Astrocyte of the cerebellum (primary cell): ENCODE data around the gene ZNF148.

Source experiments
- DNase-seq: peaks from one replicate; pipeline ENCODE4 v3.0.0-alpha.2; 2011; ENCODE audit warnings: low read depth
- H3K4me3 ChIP-seq: 2 replicates; pipeline ENCODE4 v1.5.1; 2011; ENCODE audit warnings: mild to moderate bottlenecking, low read depth, low read length, moderate library complexity
- in situ Hi-C: cut with HindIII; loops from 2 replicates; pipeline ENCODE4 v1.10.0; 2017; ENCODE audit warnings: low sequenced_read_pairs
- TF ChIP-seq, protein P1 (sequence below): IDR thresholded peaks from 2 replicates; pipeline ENCODE4 v1.5.1; 2012; ENCODE audit warnings: low read length, low read depth, moderate library complexity, mild to moderate bottlenecking; ENCODE audit errors: missing control alignments

Gene ZNF148

DNA sequence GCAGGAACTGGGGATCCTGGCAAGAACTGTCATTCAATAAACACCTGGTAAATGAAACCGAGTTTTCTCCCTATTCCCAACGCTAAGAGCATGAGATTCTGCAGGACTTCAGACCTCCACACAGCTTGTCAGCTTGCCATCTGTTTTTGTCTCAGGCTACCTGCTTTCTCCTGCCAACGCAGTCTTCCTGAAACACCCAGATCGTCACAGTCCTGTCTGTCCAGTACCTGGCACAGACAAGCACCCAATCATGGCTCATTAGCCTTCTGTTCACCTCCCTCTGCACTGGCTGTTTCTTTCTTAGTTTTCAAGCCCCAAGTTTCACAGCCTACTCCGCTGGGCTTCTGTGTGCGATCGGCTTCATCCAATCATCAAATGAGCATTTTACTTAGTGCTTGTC is 167.6 kb downstream of the ZNF148 start:
- H3K4me3 ChIP-seq, result no peak overlapping the region
- in situ Hi-C loops, result no loop called here
- DNase-seq, result no peak
- TF ChIP-seq, protein P1, sequence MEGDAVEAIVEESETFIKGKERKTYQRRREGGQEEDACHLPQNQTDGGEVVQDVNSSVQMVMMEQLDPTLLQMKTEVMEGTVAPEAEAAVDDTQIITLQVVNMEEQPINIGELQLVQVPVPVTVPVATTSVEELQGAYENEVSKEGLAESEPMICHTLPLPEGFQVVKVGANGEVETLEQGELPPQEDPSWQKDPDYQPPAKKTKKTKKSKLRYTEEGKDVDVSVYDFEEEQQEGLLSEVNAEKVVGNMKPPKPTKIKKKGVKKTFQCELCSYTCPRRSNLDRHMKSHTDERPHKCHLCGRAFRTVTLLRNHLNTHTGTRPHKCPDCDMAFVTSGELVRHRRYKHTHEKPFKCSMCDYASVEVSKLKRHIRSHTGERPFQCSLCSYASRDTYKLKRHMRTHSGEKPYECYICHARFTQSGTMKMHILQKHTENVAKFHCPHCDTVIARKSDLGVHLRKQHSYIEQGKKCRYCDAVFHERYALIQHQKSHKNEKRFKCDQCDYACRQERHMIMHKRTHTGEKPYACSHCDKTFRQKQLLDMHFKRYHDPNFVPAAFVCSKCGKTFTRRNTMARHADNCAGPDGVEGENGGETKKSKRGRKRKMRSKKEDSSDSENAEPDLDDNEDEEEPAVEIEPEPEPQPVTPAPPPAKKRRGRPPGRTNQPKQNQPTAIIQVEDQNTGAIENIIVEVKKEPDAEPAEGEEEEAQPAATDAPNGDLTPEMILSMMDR, result no peak

DNA sequence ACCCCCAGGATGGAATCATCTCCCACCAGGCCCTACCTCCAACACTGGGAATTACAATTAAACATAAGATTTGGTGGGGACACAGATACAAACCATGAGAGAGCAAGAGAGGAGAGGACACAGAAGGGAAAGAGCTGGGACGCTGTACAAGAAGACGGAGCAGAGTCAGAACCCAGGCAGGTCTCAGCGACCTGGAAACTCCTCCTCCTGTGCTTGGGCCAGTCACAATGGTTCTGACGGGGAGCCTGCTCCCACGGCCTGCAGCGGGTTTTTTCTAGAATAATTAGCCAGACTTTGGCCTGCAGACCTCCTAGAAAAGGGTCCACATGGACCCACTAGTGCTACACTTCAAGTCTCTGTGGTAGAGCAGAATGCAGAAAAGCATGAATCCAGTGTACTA is 168.2 kb downstream of the ZNF148 start:
- in situ Hi-C loops, result no loop called here

DNA sequence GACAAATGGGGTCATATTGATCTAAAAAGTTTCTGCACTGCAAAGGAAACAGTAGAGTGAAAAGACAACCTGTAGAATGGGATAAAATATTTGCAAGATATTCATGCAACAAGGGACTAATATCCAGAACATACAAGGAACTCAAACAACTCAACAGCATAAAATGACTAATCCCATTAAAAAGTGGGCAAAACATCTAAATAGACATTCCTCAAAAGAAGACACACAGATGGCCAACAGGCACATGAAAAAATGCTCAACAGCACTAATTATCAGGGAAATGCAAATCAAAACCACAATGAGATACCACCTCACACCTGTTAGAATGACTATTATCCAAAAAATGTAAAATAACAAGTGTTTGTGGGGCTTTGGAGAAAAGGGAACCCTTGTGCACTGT is 171.4 kb downstream of the ZNF148 start:
- in situ Hi-C loops, result no loop called here
- no peak overlapping the region for H3K4me3 ChIP-seq
- no peak for DNase-seq
- TF ChIP-seq, protein P1, result no peak

More for the DNA sequence above, 168.2 kb downstream of the ZNF148 start:
- no peak overlapping the region for H3K4me3 ChIP-seq
- TF ChIP-seq, protein P1, result no peak
- DNase-seq, result no peak

DNA sequence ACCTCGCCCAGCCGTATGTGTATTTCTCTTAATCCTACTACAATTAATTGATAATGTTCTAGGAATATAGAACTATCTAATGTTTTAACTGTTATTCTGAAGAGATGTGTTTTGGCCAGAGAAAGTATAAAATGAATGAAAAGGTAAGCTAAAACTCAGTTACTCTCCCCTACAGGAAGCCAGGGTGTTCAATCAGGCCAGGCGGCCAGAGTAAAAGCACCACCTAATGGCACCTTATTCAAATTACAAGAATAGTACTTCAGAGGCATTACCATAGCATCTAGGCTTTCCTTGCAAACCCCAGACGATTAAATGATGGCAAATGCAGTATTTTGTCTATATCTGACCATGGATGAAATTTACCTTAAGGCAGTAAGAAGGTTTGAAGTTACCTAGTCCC is 172.9 kb downstream of the ZNF148 start:
- TF ChIP-seq, protein P1, result peak; percentile 17
- in situ Hi-C loops, result no loop called here
- DNase-seq, result no peak
- H3K4me3 ChIP-seq, result no peak overlapping the region

DNA sequence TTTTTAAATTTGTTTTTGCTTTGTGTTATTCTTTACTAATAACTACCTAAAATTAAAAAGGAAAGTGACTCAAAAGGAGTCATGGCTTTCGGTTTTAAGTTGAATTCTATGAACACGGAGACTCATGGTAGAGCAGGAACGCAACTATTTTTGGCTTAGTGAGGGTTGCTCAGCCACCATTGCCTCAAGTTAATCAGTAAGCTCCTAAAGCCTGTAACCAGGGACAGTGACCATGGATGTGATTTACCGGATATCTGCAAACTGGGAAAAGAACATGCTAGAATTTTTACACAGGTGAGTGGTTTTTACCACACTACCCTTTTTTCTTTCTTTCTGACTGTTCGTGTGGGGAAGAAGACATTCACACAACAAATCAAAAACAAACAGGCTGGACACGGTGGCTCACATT is 174.4 kb downstream of the ZNF148 start:
- no peak for DNase-seq
- TF ChIP-seq, protein P1, result no peak
- in situ Hi-C loops, result no loop called here
- H3K4me3 ChIP-seq, result no peak overlapping the region

DNA sequence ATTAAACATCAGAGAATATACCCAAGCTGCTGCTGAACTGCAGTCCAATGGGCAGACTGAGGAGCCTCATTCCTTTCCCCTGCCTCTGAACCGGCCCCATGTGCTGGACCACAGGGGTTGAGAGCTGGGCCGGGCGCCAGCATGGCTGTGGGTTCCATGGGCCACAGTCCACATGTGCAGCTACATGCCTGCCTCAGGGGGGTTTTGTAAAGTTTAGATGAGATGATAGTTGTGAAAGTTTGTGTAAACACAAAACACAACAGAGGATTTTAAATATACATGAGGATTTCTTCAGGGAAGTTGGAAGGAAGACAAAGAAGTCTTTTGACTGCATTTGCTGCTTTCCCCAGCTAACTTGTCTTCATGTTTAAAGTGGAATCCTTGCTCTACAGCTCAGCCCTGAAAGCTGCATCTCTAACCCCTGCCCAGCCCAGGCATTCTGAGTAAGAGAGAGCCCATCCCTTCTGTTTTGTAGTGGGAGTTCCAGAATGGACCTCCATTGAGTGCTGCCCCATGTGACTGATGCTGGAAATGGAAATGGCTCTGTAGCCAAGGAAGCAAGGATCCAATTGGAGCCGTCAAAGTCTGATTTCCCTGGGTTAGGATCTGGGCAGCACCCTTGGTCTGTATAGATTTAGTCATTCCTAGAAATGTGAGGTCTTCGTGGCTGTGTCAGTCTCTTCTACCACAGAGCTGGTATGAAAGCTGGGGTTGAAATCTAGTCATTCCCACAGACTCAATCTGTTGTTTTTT is 180.1 kb downstream of the ZNF148 start:
- DNase-seq, result peak; percentile 88
- in situ Hi-C loops, result no loop called here
- H3K4me3 ChIP-seq, result no peak overlapping the region
- TF ChIP-seq, protein P1, result peak; percentile 11
